ENCODE measurements around the gene SPI1.
"Not testable (repeated sequence)": the region's sequence is repeated elsewhere in the genome, so short reads cannot be mapped to it uniquely, and the experiment has no call there.

The SPI1 gene

GRCh38 chr11:47340010-47340409, 38.3 kb downstream of the SPI1 start:
- no peak for DNase-seq (ENCODE audit: low read depth in 3 of 3)

- DNase-seq (ENCODE audit: low read depth in 3 of 3) = no peak
Measured at GRCh38 chr11:47338396-47339241, 39.7 kb downstream of the SPI1 start.

GRCh38 chr11:47337229-47337924, 41.0 kb downstream of the SPI1 start:
- DNase-seq (ENCODE audit: low read depth in 3 of 3) = no peak

- no peak for DNase-seq (ENCODE audit: low read depth in 3 of 3)
Measured at GRCh38 chr11:47336595-47336994, 41.8 kb downstream of the SPI1 start.

- DNase-seq (ENCODE audit: low read depth in 3 of 3) = no peak
Measured at GRCh38 chr11:47335733-47336132, 42.6 kb downstream of the SPI1 start.

GRCh38 chr11:47334699-47335411, 43.5 kb downstream of the SPI1 start:
- DNase-seq (ENCODE audit: low read depth in 3 of 3) = not testable (repeated sequence)

- DNase-seq (ENCODE audit: low read depth in 3 of 3) = no peak
Measured at GRCh38 chr11:47333886-47334443, 44.4 kb downstream of the SPI1 start.

GRCh38 chr11:47333526-47333845, 44.9 kb downstream of the SPI1 start:
- no peak for DNase-seq (ENCODE audit: low read depth in 3 of 3)

- no peak for DNase-seq (ENCODE audit: low read depth in 3 of 3)
Measured at GRCh38 chr11:47332791-47333525, 45.4 kb downstream of the SPI1 start.

GRCh38 chr11:47332303-47332711, 46.0 kb downstream of the SPI1 start:
- no peak for DNase-seq (ENCODE audit: low read depth in 3 of 3)

- no peak for DNase-seq (ENCODE audit: low read depth in 3 of 3)
Measured at GRCh38 chr11:47331454-47332302, 46.7 kb downstream of the SPI1 start.

- DNase-seq (ENCODE audit: low read depth in 3 of 3) = no peak
Measured at GRCh38 chr11:47329987-47330931, 48.1 kb downstream of the SPI1 start.

- DNase-seq (ENCODE audit: low read depth in 3 of 3) = no peak
Measured at GRCh38 chr11:47329431-47329986, 48.8 kb downstream of the SPI1 start.

GRCh38 chr11:47328449-47329390, 49.6 kb downstream of the SPI1 start:
- DNase-seq (ENCODE audit: low read depth in 3 of 3) = no peak

GRCh38 chr11:47327949-47328348, 50.4 kb downstream of the SPI1 start:
- no peak for DNase-seq (ENCODE audit: low read depth in 3 of 3)

- DNase-seq (ENCODE audit: low read depth in 3 of 3) = no peak
Measured at GRCh38 chr11:47327025-47327424, 51.3 kb downstream of the SPI1 start.

GRCh38 chr11:47326198-47326597, 52.1 kb downstream of the SPI1 start:
- DNase-seq (ENCODE audit: low read depth in 3 of 3) = no peak
